GM18511 (cell line): Measurements from ENCODE around the gene ATP2B2.

Experiments used
- ATAC-seq: cut with Tn5 transposase; IDR thresholded peaks from one replicate; pipeline ENCODE4 v1.9.1; 2021; ENCODE audit warnings: mild to moderate bottlenecking, moderate library complexity; ENCODE audit not compliant: unreplicated experiment

The ATP2B2 gene

DNA sequence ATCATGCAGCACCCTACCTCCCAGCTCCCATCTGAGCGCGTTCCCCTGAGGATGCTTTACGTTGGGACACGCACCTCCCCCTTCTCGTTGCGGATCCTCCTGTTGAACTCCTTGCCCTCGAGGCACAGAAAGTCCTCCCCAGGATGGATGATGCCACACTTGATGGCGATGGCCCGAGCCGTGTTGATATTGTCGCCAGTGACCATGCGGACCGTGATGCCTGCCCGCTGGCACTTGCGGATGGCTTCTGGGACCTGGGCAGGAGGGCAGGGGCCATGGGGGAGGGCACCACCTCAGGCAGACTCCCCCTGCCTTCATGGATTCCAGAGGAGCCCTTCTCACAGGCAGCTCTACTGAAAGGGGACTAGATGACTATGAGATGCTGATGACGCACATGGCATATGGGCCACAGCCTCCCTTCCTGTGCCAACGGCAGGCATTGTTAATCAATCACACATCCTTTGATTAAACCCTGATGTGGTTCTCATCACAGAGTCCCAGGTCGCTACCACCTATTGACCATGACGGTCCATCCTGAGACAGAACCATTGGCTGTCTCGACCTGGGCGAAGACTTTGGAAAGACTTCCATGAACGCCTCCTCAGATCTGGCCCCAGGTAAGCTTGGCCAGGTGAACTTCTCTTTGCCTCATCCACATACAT, 154.9 kb downstream of the ATP2B2 start:
- ATAC-seq, result no peak

DNA sequence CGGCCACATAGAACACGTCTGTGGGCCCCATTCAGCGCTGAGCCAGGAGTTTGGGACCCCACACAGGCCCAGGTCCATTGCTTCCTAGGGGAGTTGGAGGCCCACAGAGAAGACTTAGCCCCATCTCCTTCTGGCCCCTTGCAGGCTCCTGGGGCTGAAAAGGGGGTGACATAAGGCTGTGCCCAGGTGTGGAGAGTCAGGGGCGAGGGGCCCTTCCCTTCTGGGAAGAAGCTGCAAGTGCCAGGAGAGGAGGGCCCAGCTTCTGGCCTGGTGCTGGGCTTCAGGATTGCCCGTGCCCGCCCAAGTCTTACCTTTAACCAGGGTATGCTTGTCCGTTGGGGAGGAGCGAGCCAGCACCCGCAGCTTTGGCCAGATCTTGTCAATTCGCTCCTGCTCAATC, 155.6 kb downstream of the ATP2B2 start:
- ATAC-seq, result no peak

DNA sequence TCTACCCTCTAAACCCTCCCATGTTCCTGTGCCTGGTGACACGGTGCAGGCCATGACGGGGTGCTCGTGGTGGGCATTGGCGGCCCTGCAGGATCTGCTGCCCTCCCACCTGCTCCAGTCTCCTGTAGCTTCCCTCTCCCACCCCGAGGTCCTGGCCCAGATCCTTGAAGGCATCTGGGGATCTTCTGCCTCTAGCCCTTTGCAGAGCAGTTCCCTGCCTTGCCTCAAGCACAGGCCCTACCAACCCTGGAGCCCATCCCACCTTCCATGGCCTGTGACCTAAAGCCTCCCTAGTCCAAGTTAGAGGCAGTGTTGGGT, 157.0 kb downstream of the ATP2B2 start:
- ATAC-seq, result no peak

DNA sequence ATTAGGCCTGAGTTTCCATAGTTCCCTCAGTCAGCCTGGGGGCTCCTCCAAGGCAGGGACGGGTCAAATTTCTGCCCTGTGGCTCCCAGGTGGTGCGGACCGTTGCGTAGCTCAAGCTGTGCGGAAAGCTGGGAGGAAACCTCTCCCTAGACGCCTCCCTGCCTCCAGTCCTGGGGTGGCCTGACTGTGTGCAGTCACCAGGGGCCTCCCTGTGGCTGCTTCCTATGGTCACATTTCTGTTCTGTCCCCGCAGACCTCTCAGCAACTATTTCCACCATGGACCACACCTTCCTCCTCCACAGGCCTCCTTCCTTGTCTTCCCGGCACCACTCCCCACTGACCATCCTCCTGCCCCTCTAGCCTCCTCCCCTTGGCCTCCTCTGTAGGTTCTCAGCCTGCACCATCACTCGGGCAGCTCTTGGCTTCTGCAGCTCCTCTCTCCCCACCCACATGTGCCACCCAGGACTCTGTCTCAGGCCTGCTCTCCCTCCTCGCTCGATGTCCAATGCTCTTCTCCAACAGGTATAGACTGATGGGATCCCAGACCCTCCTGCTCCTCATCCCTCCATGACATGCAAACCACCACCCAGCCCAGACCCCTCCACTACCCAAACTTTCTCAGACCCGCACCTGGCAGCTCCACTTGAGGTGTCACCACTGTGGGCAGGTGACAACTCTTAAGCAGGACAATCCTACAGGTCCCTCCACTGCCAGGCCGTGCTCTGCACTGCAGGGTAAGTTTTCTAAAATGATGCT, 157.6 kb downstream of the ATP2B2 start:
- ATAC-seq, result no peak

DNA sequence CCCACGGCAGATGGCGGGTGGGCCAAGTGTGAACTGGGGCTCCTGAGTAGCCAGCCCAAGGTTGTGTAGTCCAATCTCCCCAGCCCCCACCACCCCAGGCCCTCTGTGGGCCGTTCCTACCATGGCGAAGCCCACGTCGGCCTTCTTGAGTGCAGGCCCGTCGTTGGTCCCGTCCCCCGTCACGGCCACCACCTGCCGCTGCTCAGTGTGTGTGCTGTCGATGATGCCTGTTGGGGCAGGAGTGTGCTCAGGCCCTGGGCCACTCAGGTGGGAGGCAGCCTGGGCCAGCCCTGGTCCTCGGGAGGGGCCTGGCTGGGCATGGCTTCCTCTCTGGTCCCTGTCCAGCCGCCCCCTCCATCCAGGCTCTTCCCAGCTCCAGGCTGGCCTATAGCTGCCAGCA, 159.5 kb downstream of the ATP2B2 start:
- no peak for ATAC-seq

DNA sequence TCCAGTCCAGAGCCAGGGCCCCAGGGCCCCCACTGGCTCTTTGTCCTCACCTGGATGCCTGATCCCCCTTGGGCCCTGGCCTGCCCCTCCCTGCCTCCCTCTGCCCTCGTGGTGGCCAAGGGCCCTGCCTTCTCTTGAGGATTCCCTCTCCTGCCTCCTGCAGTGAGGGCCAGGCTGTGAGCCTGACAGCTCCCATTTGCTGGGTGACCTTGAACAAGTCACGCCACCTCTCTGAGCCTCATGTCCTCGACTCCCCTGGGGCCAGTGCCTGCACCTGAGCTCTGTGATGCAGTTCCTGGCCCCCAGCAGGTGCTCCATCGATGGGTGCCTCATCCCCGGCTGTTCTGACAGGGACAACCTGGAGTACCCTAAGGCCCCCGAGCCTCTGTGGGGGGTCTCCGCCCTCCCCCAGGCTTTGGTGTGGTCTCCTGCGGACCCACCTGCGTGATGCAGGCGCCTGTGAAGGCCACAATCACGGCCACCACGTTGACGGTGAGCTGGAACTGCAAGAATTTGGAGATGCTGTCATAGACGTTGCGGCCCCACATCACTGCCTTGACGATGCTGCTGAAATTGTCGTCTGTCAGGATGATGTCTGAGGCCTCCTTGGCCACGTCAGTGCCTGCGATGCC, 160.3 kb downstream of the ATP2B2 start:
- ATAC-seq, result no peak

DNA sequence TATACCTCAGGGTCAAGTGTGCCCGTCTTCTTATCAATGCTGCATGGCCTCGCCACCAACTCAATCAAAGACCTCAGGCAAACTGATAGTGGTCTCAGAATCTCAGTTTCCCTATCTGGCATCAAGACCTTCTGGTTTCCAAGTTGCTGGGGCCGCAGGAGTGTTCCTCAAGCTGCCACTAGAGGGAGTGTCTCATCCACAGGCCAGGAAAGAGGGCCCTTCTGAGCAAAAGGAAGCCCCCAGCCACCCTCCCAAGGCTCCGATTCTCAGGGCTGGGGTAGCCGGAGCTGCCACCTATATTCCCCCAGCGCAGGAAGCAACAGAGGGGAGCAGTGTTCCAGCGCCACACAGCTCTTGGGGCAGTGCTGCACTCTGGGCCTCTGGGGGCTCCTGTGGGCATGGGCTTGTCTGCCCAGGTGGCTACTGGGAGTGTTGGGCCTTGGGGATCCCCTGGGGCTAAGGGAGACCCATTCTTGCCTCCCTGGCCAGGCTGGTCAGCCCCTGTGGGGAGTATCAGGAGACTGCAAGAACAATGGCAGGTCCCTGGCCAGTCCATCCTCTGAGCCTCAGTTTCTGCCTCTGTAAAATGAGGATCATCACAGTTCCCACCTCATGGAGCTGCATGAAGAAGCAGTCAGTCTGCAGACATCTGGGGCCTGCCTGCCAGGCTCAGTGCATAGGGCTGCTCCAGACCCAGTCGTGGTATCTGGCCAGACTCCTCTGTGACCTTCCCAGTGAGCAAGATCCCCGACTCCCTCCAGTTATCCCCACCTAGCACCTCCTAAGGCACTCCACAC, 161.0 kb downstream of the ATP2B2 start:
- no peak for ATAC-seq

DNA sequence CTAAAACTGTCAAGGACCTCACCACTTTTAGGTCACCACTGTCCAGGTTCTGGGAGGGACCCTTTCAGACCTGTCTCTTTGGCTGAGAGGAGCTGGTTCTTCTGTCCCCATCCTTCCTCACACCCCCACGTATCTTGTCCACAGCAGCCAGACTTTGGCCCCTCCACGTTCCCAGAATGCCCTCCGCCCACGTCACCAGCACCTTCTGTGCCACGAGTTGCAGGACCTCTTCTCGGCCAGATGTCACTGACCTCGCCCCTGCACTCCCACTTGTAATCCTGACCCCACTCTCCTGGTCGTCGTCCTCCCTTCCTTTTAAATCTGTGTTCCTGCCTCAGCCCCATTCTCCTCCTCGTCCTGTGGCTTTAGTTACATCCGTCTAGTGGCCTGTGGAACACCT, 161.9 kb downstream of the ATP2B2 start:
- no peak for ATAC-seq

DNA sequence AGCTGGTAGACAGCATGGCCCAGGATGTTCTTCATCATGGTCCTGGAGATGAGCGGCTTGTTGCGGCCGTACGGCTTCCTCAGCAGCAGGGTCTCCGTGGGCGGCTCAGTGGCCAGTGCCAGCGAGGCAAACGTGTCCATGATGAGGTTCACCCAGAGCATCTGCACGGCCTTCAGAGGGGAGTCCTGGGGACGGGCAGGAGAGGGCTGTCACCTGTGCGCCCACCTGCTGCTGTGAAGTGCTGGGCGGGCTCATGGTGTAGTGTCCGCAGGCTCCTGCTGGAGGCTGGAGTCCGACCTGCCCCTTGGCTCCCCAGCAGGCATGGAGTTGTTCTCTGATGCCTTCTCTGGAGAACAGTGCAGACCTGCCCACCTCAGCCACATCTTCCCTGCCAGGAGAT, 162.6 kb downstream of the ATP2B2 start:
- no peak for ATAC-seq

DNA sequence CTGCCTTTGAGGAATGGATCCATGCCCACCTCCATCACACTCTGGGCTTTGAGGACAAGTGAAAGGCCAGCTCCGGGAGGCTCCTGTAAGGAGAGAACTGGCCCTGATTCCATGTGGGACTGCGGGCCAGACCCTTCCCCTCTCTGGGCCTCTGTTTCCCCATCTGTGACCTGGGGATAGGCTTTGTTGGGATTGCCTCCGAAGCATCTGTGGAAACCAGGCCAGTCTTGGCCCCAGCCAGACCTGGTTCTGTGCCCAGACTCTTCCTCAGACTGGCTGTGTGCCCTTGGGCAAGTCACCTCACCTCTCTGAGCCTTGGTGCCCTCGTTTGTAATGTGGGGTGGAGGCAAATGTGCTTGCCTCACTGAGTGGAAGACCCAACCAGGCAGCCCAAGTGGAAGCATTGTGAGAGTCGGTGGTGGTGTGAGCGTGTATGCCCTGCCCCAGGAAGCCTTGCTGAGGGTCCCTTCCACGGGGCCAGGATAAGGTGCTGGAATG, 163.4 kb downstream of the ATP2B2 start:
- no peak for ATAC-seq

DNA sequence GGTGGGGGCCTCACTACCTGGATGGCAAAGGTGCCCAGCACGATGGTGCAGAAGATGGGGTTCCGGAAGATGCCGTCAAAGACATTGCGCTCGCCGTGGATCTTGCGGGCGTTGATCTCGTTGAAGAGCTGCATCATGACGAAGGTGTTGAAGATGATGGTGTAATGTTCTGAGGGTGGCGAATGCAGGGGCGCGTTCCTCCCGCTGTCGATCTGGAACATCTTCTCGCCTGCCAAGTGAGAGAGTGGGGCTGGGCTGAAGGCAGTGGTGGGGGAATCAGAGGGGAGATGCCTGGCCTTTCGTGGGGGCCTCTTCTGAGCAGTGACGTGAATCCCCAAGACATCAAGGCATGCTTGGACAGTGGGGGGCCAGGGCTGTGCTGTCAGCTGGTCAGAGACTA, 164.9 kb downstream of the ATP2B2 start:
- no peak for ATAC-seq

DNA sequence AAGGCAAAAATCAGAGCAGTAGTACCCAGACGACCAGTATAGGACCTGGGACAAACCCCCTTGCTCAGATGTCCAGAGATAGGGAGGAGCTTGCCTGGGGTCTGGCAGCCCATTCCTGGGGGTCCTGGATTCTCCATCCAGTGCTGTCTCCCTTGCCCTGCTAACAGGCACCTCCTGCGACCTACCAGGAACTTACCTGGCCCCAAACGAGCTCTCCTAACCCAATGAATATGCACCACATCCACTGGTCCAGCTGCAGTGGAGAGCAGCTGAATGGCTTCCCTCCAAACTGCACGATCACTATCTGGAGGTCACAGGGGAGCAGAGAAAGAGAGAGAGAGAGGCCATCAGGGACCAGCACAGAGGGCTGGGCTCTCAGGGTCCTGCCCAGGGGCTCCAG, 165.3 kb downstream of the ATP2B2 start:
- ATAC-seq, result no peak

DNA sequence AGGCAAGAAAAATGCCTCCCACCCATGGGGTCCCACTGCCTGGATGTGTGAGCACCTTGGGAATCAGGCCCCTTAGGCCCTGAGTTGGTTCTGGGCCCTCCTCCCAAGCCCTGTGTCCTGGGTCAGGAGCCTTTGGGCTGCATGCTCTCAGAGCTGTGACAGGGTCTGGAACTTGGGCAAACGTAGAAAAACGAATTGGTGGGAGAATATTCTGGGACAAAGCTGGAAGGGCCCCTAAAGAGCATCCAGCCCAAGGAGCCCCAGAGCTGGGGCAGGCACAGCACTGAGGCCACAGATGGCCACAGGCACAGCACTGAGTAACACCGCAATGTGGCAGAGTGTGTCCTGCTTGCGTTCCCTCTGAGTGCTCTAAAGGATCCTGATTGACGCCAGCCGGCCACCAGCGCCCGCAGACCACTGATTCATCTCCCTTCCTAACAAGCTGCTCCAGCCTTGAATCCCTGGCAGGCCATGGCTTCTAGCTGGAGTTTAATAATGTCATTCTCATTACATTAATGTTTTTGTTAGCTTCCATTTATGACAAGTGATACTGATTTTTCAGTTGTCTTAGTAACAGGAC, 165.9 kb downstream of the ATP2B2 start:
- no peak for ATAC-seq

DNA sequence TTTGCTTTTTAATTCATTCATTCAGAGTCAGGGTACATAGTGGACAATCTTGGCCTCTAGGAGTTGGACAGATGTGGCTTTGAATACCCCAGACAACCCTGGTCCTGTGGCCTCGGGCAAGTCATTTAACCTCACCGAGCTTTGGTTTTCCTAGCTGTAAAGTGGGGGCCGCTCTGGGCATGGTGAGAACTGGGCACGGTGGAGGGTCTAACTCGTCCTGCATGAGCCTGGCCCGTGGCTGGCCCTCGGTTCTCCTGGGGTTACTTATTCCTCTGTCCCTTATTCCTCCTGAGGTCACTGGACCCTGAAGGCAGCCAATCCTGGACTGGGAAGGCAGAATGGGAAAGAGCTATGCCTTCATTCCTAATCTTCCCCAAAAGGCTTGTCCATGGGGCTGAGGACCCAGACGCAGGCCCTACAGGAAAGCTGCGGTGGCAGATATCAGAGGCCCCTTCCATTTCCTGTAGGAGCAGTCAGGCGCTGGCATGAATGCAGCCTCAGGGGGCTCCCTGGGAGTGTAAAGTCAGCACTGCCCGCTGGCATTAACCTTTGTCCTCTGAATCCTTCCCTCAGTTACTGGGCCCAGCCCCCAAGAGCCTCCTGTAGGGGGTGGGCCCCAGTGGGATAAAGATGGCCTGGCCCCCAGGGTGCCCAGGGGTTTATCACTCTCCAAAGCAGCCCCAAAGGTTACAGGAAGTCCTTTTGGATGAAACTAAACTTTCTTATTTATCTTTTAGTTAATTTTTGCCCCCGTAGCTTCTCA, 166.6 kb downstream of the ATP2B2 start:
- no peak for ATAC-seq

DNA sequence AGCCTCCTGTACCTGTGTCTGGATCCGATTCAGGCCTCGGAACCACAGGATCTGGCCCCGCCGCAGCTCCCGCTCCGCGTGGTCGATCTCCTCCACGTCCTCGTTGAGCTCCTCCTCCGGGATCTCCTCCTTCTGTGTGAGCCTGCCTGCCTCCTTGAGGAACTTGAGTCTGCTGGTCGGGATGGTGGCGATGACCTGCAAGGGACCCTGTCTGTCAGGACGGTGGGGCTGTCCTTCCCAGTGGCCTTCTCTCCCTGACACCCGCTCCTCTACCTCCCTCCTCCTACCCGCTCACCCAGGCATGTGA, 167.3 kb downstream of the ATP2B2 start:
- no peak for ATAC-seq

DNA sequence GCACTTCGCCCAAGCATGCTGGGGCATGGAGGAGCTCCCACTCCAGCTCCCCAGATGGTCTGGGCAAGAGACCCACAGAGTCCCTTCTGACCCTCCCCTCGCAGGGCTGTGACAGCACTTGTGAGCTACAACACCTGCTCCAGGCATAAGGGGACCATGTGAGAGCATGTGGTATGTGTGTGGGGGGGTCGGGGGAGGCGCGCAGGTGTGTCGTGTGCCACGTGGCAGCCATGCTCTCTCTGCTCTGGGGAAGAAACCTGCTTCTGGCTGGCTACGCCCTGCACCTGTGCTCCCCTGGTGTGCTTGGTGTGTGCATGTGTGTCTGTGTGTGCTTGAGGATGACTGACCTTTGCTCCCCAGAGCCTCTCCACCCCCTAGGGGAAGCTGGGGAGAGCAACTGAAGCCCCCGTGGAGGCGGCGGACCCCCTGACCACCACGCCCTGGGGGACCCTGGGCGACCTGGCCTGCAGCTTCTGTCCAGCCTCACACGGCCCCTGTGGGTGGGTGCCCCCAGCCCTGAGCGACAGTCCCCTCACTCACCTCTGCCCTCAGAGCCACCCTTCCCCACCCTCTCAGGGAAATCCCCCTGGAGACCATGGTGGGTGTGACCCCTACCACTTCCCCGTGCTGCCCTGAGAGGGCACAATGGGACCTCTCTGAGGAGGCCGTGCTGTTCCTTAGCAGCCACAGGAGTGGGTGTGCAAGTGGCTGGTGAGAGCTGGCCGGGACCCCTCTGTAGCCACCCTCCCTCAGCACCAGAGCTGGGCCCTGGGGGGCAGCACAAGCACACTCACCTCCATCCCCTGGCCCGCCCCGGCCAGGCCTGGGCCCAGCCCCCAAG, 167.8 kb downstream of the ATP2B2 start:
- ATAC-seq, result no peak

DNA sequence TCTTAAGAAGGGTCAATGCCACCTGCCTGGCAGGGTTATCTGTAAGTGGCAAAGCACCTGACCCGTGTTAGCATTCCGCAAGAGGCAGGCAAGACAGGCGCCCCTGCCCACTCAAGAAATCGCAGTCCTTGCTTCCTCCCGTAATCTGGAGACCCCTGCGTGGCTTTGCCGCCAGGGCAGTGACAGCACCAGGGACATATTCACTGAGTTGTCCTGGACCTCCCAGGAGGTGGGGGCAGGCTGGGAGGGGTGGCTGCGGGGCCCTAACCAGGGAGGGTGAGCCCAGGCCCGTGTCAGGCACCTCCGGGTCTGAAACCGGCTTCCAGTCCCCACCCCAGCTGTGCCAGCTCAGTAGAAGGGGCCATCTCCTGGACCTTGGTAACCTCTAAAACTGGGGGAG, 168.6 kb downstream of the ATP2B2 start:
- ATAC-seq, result no peak

DNA sequence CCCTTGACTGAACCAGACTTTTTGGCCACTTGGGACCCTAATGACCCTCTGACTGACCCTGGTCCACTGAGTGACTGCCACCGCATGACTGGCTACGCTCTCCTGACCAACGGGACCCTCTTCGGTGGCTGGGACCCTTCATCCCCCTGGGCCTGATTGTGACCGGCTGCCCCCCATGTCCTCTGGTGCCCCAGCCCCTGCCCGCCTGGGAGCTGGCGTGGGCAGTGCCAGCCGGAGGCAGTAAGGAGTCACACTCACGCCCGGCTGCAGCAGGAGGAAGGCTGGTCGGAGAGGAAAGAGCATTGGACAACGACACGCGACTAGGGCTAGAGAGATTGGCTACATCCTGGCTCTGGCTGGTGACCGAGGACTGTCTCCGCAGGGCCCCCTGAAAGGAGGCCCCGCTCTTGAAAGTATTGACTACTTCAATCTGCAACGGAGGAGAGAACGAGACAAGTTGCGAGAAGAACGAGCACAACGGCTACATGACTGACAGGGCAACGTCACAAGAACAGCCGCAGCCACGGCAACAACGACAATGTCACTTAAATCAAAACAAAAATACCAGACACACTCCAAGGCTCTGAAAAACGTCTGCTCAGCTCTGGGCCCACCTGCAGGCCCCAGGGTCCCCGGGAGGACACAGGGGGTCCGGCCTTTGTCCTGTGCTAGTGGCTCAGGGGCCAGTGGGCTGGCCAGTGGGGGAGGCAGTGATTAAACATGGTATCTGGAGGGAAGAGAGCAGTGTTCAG, 169.3 kb downstream of the ATP2B2 start:
- no peak for ATAC-seq

DNA sequence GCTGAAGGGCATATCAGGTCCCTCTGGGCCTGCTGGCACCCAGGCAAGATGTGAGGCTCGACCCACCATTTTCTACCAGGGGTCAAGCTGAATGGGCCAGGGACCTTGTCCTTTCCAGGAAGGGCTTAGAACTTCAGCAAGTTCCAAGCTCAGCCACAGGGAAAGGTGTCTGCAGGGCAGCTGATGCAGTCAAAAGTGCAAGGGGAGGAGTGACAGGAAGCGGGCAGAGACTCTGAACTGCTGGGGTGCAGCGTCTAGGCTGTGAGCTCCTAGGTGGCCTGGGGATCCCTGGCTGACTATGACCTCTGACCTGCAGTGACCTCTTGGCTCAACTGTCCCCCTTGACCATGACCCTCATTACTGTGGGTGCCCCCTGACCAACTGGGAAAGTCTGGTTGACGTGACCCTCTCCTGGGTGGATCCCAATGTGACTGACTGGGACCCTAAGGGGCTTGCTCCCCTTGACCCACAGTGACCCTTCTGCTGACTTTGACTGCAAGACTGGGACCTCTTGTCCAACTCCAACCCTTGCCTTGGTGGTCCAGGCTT, 170.1 kb downstream of the ATP2B2 start:
- ATAC-seq, result no peak
